NCI-H526 treated with DMSO at 0.1 percent for 48 hours (cell line): ENCODE results near the gene DENND6A.
"Not testable (repeated sequence)": the region's sequence is repeated elsewhere in the genome, so short reads cannot be mapped to it uniquely, and the experiment has no call there.

Experiments
- DNase-seq: peaks from one replicate; lab custom pipeline; 2025; lab: John Stamatoyannopoulos, UW

The DENND6A gene, protein sequence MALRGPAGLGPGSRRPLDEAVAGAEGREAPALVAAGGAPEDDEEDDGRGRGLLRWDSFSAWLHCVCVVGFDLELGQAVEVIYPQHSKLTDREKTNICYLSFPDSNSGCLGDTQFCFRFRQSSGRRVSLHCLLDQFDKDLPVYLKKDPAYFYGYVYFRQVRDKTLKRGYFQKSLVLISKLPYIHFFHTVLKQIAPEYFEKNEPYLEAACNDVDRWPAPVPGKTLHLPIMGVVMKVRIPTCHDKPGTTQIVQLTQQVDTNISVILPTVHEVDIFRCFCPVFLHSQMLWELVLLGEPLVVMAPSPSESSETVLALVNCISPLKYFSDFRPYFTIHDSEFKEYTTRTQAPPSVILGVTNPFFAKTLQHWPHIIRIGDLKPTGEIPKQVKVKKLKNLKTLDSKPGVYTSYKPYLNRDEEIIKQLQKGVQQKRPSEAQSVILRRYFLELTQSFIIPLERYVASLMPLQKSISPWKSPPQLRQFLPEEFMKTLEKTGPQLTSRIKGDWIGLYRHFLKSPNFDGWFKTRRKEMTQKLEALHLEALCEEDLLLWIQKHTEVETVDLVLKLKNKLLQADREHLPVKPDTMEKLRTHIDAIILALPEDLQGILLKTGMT

DNA sequence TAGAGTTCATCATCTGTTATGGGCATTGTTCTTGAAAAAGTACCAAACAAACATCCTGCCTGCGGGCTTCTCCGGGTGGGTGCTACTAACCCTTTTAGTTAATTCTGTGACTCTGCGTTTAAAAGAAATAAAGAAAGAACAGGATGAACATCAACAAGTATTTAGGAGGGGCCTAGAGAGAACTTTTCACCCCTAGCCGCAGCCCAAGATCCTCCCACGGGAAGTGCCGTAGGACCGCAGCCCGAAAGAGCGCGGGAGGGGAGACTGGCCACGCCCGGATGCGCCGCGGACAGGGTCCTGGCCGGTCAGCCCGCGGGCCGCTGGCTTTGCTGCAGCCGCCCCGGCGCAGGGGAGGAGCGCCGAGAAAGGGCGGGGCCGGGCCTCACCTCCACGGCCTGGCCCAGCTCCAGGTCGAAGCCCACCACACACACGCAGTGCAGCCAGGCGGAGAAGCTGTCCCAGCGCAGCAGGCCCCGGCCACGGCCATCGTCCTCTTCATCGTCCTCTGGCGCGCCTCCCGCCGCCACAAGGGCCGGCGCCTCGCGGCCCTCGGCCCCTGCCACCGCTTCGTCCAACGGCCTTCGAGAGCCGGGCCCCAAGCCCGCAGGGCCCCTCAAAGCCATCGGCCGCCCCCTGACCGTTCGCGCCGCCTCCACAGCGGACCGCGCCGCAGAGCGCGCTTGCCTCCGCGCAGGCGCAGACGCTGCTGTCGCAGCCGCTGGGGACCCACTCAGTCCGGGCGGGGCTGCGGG, at the start of gene DENND6A:
DENND6A (minus strand) TSS at position 682 of the 752 bp plus-strand sequence; CDS start at position 623, 59 bp downstream.
- DNase-seq = peak; percentile 53

DNA sequence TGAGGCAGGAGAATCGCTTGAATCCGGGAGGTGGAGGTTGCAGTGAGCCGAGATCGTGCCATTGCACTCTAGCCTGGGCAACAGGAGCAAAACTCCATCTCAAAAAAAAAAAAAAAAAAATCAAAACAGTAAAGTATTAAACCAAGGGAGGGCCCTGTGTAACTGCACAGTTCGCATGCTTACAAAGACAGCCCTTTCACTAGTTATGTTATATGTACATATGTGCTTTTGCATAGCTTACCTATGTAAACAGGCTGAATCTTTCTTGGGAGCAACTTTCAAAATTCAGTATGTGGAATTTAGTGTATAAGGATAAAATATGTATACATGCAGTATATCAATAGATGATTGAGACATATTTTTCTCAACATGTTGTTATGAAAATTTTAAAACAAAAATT, 47.1 kb upstream of the DENND6A start:
- no peak for DNase-seq

DNA sequence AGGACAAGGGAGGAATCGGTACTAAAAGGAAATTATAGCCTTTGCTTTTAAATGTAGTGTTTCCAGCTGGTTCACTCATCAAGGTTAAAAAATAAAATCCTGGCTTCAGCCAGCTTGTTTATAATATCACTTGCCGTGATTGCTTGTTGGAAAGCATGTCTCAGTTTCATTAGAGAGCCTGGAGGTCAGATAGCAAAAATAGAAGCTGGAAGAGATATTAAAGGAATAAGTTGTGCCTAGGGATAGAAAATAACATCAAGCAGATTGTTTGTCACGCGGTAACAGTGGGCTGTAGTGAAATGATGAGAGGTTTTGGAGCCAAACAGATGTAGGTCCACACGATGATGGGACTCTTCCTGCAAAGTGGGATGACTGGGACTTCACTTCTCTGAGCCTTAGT, 45.5 kb upstream of the DENND6A start:
- DNase-seq = no peak

DNA sequence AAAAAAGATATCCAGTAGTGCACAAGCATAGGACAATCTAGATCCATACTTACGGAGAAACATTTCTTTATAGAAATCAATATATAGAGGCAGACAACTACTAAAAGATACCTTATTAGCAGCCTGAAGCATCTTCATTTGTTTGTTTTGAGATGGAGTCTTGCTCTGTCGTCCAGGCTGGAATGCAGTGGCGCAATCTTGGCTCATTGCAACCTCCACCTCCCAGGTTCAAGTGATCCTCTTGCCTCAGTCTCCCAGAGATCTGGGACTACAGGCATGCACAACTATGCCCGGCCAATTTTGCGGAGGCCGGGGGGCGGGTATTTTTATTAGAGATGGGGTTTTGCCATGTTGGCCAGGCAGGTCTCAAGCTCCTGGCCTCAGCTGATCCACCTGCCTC, 45.0 kb upstream of the DENND6A start:
- DNase-seq = no peak

DNA sequence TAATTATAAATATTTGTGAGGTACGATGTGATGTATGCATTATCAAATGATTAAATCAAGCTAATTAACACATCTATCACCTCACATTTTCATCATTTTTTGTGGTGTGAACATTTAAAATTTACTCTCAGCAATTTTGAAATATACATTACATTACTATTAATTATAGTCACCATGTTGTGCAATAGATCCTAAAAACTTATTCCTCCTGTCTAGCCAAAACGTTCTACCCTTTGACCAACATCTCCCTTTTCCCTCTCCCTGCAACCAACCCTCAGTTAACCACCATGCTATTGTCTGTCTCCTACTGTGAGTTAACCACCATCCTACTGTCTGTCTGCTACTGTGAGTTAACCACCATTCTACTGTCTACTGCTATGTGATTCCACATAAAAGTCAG, 42.5 kb upstream of the DENND6A start:
- DNase-seq = no peak

DNA sequence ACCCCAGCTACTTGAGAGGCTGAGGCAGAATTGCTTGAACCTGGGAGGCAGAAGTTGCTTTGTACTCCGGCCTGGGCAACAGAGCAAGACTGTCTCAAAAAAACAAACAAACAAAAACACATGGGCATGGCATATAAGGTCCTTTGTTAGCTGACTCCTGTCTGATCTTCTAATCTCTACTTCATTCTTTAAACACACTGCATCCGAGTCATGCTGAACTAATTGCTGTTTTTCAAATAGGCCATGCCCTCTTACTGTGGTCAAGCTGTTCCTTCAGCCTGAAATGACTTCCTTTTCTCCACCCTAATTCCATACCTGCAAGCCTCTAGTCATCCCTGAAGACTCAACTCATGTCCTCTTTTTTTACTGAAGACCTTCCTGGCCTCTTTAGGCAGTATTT, 40.9 kb upstream of the DENND6A start:
- no peak for DNase-seq

DNA sequence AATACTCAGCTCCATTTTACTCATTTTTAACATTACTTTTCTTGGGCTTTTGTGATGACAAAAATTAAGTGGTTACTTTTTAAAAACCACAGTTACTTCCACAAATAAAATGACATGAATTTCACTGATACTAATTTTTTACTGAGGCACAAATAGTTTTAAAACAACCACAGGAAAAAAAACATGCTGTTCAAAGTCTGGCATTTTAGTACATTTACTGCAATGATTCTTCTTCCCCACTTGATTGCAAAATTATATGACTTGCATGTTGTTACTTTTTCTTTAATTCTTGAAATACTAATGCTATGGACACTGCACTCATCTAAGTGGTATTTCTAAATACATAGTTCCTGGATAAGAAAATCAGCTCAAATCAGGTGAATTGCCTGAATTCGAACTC, 38.4 kb upstream of the DENND6A start:
- no peak for DNase-seq

DNA sequence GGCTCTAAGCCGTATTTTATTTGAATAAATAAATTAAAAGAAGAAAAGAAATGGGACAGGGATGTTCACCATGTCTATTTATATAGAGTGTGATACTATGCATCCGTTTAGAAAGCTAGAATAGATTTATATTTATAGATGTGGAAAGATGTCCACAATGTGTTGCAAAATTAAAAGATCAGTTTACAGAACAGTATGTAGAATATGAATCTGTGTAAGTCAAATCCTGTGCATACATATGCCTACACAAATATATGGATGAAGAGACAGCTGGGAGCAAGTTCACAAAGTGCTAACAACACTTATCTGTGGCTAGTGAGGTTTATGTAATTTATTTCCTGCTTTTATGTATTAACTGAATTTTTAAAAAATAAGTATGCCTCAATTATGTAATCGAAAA, 37.8 kb upstream of the DENND6A start:
- DNase-seq = no peak

DNA sequence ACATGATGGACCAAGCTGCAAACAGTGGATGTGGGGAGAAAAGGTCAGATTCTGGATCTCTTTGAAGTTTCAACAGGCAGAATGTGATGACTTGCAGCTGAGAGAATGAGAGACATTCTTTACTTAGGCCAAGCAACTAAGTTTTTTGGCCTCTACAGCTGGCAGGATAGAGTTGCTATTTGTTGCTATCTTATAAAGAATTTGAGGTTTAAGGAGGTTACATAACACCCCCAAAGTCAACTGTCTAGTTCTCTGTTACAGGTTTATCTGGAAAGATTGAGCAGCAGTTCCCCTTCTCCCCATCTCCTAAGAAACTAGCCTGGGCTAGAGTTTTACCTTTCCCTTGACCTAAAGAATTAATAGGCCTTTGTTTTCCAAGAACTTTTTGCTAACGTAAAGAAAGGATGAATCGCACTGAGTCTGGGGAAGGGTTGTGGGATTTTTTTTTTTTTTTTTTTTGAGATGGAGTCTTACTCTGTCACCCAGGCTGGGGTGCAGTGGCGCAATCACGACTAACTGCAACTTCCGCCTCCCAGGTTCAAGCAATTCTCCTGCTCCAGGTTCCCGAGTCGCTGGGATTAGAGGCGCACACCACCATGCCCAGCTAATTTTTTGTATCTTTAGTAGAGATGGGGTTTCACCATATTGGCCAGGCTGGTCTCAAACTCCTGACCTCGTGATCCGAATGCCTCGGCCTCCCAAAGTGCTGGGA, 36.6 kb upstream of the DENND6A start:
- no peak for DNase-seq

DNA sequence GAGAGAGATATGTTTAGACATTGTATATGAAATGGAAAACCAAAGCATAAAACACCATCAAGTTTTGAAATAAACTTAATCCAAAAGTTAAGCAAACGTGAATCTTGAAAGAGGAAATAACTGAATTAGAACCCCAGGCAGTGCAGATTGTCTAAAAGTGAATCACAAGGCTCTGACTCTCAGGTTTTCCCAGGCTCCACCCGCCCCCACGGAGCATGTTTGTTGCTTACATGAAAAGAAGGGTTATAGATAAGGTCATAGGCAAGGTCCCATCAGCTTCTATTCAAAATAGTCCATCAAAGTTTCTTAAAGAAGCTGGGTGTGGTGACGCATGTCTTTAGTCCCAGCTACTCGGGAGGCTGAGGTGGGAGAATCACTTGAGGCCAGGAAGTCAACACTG, 34.2 kb upstream of the DENND6A start:
- DNase-seq = no peak

DNA sequence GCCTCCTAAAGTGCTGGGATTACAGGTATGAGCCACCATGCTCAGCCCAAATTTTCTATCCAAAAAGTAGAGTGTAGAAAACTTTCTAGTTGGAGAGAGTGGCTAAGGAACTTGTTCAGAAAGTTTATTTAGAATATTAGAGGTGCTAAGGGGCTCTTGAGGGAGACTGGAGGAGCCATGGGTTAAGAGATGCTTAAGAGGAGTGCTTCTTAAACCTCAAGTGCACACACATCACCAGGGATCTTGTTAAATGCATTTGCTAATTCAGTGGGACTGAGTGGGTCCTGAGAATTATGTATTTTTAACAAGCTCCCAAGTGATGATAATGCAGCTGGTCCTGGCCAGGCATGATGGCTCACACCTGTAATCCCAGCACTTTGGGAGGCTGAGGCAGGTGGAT, 33.5 kb upstream of the DENND6A start:
- DNase-seq = no peak

DNA sequence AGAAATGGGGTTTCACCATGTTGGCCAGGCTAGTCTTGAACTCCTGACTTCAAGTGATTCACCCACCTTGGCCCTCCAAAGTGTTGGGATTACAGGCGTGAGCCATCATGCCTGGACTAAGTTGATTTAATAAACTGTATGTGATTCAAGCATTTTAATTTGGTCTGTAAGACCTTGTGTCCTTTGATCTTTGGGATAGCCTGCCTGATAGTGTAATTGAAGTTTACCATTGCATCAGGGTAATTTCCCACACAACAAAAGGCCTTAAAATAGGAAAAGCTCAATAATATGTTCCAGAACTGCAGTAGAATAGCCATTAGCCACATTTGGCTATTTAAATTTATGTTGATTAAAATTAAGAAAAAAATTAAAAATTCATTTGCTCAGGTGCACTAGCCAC, 25.2 kb upstream of the DENND6A start:
- no peak for DNase-seq

DNA sequence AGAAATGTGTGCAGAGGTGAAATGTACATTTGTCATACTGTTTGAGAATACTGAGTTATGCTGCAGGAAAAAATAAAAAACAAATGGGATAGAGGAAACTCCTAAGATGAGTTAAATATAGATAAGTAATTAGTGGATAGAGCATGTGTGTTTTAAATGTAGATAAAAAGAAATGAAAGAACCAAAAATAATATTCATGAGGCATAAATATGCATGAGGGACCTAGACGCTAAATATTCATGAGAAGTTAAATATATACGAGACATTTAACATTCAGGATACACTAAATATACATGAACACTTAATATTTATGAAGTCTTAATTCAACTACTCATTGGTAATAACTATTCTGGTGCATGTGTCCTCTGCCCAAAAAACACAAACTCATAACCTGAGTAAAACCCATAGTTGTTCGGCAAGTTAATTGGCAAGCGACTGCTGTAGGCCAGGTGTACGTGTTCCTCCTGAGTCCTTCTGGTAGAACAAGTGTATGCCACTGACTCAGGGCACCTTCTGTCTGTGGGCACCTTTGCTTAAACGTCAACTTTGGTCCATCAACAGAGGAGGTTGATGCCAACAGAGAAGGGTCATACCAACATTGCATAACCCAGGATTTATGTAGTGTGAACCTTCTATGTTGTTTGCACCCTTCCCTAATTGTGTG, 24.5 kb upstream of the DENND6A start:
- DNase-seq = no peak

DNA sequence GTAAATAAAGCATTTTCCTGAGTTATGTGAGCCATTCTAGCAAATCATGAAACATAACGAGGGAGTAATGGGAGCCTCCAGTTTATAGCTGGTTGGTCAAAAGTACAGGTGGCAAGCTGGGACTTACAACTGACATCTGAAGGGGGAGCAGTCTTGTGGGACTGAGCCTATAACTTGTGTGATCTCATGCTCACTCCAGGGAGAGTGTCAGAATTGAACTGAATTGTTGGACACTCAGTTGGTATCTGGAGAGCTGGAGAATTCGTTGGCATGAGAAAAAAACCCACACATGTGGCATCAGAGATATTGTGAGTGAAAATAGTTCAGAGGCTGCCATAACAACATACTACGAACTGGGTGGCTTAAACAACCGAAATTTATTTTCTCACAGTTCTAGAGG, 22.8 kb upstream of the DENND6A start:
- DNase-seq = no peak

DNA sequence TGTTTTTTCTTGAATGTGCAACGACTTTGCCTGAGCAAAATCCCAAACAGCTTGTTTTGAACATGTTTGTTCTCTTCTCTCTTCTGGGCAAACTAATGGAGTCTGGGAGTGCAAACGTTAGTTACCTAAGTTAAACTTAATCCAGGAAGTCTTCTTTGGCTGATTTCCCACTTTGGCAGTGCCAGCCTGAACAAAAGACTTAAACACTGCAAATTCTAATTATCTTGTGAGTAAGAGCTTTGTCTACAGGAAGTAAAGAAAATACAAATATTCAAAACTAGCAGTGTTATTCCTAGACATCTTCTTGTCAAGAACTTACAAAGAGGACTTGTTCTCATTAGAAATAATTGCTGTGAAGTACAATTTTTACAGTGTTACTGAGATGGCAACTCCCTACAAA, 16.7 kb upstream of the DENND6A start:
- DNase-seq = no peak

DNA sequence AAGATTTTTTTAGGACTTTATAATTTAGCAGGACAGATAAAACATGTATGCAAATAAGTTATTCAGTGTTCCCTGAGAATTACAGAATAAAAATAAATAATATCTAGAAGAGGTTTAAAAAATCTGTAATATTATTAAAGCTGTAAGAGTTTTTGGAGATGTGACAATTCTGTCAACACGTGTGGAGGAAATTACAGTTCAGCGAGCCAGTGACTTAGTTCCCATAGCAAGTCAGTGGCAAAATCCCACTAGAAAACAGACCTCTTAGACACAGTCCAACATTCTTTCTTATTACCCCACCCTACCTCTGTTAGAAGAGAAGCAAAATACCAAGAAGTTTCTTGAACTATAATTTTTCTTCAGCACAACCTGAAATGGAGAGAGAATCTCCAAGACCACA, 16.2 kb upstream of the DENND6A start:
- no peak for DNase-seq

DNA sequence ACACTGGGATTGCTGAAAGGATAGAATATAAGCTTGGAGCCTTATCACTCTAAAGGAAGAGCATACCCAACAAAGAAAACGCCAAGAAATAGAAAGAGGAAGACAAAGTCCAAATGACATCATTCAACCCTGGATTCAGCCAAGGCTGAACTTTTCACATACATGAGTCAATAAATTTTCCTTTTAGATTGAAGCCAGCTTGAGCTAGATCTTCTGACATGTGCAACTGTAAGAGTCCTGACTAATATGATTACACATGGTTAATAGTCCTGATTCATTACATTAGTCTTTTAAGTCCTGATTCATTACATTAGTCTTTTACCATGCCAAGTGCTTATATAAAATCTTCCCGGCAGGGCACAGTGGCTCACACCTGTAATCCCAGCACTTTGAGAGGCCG, 13.6 kb upstream of the DENND6A start:
- DNase-seq = no peak

DNA sequence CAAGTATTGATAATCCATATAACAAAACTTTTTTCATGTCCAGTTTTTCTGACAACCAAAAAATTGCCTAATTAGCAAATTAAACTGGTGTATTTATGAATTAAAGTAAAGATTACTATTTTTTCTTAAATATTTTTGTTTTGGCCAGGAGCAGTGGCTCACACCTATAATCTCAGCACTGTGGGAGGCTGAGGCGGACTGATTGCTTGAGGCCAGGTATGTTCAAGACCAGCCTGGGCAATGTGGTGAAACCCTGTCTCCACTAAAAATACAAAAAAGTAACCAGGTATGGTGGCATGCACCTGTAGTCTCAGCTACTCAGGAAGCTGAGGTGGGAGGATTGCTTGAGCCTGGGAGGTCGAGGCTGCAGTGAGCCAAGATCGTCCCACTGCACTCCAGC, 12.5 kb upstream of the DENND6A start:
- DNase-seq = not testable (repeated sequence)

DNA sequence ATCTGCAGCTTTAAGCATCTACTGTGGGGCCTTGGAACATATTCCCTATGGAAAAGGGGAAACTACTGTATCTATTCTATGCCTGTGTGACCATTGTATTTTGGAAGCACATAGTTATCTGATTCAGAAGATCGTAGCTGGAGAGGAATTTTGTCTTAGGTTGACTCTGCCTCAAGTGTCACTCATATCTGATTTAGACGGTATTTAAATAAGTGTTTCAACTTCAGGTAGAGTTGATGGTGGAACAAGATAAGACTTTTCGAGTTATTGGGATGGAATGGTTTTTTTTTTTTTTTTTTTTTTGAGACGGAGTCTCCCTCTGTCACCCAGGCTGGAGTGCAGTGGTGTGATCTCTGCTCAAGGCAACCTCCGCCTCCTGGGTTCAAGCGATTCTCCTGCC, 8.9 kb upstream of the DENND6A start:
- DNase-seq = no peak

DNA sequence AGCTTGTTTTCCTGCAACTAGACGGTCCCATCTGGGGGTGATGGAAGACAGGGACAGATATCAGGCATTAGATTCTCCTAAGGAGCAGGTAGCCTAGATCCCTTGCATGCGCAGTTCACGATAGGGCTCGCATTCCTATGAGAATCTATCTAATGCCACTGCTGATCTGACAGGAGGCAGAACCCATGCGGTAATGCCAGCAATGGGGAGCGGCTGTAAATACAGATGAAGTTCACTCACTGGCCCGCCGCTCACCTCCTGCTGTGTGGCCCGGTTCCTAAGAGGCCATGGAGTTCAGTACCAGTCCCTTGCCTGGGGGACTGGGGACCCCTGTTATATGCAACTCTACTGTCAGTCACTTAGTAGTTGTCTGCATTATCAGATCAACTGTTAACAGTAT, 7.9 kb upstream of the DENND6A start:
- DNase-seq = no peak

DNA sequence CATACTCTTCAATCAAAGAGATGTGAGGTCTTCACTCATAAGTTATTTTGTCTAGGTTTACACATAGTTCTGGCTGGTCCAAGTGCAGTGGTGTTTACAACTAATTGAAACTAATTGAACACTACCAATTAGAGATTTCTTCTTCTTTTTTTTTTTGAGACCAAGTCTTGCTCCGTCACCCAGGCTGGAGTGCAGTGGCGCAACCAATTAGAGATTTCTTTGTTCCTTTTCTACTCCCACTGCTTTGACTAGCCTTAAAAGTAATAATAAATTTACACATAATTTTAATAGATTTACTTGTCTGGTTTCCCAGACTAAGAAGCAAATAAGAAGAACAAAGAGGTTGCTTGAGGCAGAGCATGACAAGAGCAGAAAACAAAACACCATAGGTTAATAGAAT, 6.7 kb upstream of the DENND6A start:
- DNase-seq = no peak

DNA sequence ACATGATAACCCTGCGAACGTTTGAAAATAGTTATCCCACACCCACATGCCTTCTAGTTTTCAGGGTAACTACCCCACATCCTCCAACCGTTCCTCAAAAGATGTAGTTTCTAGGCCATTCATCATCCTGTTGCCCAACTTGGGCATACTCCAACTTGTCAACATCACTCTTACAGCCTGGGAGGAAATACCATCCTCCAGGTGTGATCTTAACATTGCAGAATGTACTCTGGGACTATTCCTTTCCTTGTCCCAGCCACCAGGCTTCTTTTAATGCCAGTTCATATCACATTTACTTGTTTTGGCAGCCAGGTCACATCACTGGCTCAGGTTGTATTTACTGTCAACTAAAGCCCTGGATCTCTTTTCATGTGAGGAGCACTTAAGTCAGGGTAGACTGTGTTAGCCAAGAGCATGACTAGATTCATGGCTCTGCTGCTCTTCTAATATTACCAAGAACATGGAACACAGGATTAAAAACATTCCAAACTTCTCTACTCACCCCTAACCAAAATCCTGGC, 4.0 kb upstream of the DENND6A start:
- DNase-seq = no peak
